Left ventricle myocardium inferior (tissue), 1 donor: ENCODE measurements around the gene SLC25A34. TPM values are rescaled to one million over a fixed set of nuclear protein-coding genes. Genes with fewer than 3 reads are reported as not detected.

Experiments used
- DNase-seq: peaks from one replicate; pipeline ENCODE4 v3.0.0-alpha.2; 2020
- H3K27ac ChIP-seq: fragments of 200-600 bp; replicated peaks from 2 replicates; pipeline ENCODE4 v1.8.0; 2021
- H3K27me3 ChIP-seq: fragments of 200-600 bp; 2 replicates; pipeline ENCODE4 v1.8.0; 2021; ENCODE audit warnings: low read depth
- H3K36me3 ChIP-seq: fragments of 200-600 bp; 2 replicates; pipeline ENCODE4 v1.8.0; 2021
- H3K4me1 ChIP-seq: fragments of 200-600 bp; 2 replicates; pipeline ENCODE4 v1.8.0; 2021
- H3K4me3 ChIP-seq: fragments of 200-600 bp; 2 replicates; pipeline ENCODE4 v1.8.0; 2021; ENCODE audit warnings: mild to moderate bottlenecking, moderate library complexity
- H3K9me3 ChIP-seq: fragments of 200-600 bp; replicated peaks from 2 replicates; pipeline ENCODE4 v1.8.0; 2021
- CTCF ChIP-seq: fragments of 200-600 bp; IDR thresholded peaks from 2 replicates; pipeline ENCODE4 v1.8.0; 2021; ENCODE audit warnings: antibody characterized with exemption, mild to moderate bottlenecking, borderline replicate concordance
- intact Hi-C: fragments of 100-400 bp; cut with micrococcal nuclease; formaldehyde crosslinking; loops from one replicate; pipeline ENCODE4 v1.11.0; 2022
- total RNA-seq: library from RNA; stranded (reverse); fragmentation: NEBNext Ultra II Directional; extraction: Animal tissue kit (Norgen Biotek cat#: 25700); gene quantifications from one replicate; pipeline ENCODE4 v1.2.1, GENCODE V29; 2021
- donor health status: DM: no; HTN: yes; CAD: no; lungs with severe emphysema.

SLC25A34 gene
- total RNA-seq, 1 donor from 2014 or later, result 34.0 TPM

- intact Hi-C loops, result no loop called here
- DNase-seq, result no peak
- H3K36me3 ChIP-seq, result peaks cover 60% of the 10 kb centered on the region
Observed at GRCh38 chr1:15767941-15768340, 31.9 kb downstream of the SLC25A34 start.

GRCh38 chr1:15768388-15768787, 32.3 kb downstream of the SLC25A34 start:
- intact Hi-C loops, result no loop called here
- no peak for TF ChIP-seq CTCF
- H3K4me1 ChIP-seq, result peaks cover 27% of the 10 kb centered on the region
- no peaks in the 10 kb centered on the region for H3K27me3 ChIP-seq
- H3K4me3 ChIP-seq, result no peak overlapping the region
- peaks cover 64% of the 10 kb centered on the region for H3K36me3 ChIP-seq
- no peak for DNase-seq
- H3K9me3 ChIP-seq, result no peaks in the 10 kb centered on the region
- H3K27ac ChIP-seq, result no peak overlapping the region

More at GRCh38 chr1:15767941-15768340, 31.9 kb downstream of the SLC25A34 start:
- Histone ChIP-seq H3K27me3 (no peaks in the 10 kb centered on the region), H3K9me3 (no peaks in the 10 kb centered on the region), H3K4me1 (peaks cover 30% of the 10 kb centered on the region), H3K27ac (no peak overlapping the region), H3K4me3 (no peak overlapping the region)
- no peak for TF ChIP-seq CTCF

GRCh38 chr1:15770313-15770962, 34.4 kb downstream of the SLC25A34 start:
- Histone ChIP-seq H3K4me1 (peaks cover 7% of the 10 kb centered on the region), H3K27ac (no peak overlapping the region), H3K9me3 (no peaks in the 10 kb centered on the region), H3K27me3 (no peaks in the 10 kb centered on the region), H3K4me3 (no peak overlapping the region), H3K36me3 (peaks cover 71% of the 10 kb centered on the region)
- no peak for TF ChIP-seq CTCF
- intact Hi-C loops, result no loop called here
- DNase-seq, result no peak

GRCh38 chr1:15771836-15772515, 35.9 kb downstream of the SLC25A34 start:
- Histone ChIP-seq H3K27me3 (no peaks in the 10 kb centered on the region), H3K27ac (no peak overlapping the region), H3K9me3 (no peaks in the 10 kb centered on the region), H3K4me1 (no peaks in the 10 kb centered on the region), H3K36me3 (peaks cover 77% of the 10 kb centered on the region), H3K4me3 (no peak overlapping the region)
- intact Hi-C loops, result no loop called here
- DNase-seq, result no peak
- no peak for TF ChIP-seq CTCF

DNA sequence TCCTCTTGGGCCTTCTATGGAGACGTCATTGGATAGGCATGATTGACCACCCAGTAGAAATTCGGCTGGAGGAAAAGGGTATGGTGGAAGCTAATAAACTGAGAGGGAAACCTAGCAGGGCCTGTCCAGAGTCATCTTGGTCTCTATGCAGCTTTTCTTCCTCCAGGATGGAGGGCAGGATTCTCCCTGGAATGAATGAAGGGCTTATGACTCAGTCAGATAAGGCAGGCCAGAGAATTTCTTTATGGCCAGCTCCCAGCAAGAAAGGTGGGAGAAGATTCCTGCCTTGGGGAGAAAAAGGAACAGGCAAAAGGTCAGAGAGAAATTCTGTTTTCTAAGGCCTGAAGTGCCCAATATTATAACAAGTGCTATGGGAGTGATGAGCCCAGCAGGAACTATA, 39.6 kb downstream of the SLC25A34 start:
- Histone ChIP-seq H3K9me3 (no peaks in the 10 kb centered on the region), H3K4me3 (no peak overlapping the region), H3K27me3 (no peaks in the 10 kb centered on the region), H3K36me3 (peaks cover 89% of the 10 kb centered on the region), H3K4me1 (no peaks in the 10 kb centered on the region), H3K27ac (no peak overlapping the region)
- intact Hi-C loops, result no loop called here
- no peak for DNase-seq
- no peak for TF ChIP-seq CTCF
